Lower lobe of right lung (tissue), 2 donors: ENCODE measurements around the gene SLC22A17. TPM values are rescaled to one million over a fixed set of nuclear protein-coding genes. Genes with fewer than 3 reads are reported as not detected.
"Not testable (repeated sequence)": the region's sequence is repeated elsewhere in the genome, so short reads cannot be mapped to it uniquely, and the experiment has no call there.

Source experiments
- ATAC-seq, 2 donors: fragments of 200-7000 bp; cut with Tn5 transposase; one replicate each; pipeline ENCODE4 v1.9.1; 2020 to 2022; ENCODE audit warnings: mild to moderate bottlenecking in 2 of 2, moderate library complexity in 2 of 2
- DNase-seq: peaks from one replicate; pipeline ENCODE4 v3.0.0-alpha.2; 2020
- H3K27ac ChIP-seq: fragments of 200-600 bp; one replicate; pipeline ENCODE4 v1.8.0; 2022
- H3K27me3 ChIP-seq: fragments of 200-600 bp; one replicate; pipeline ENCODE4 v1.8.0; 2022; ENCODE audit warnings: low read depth
- H3K36me3 ChIP-seq: fragments of 200-600 bp; one replicate; pipeline ENCODE4 v1.8.0; 2022; ENCODE audit warnings: mild to moderate bottlenecking
- H3K4me1 ChIP-seq: fragments of 200-600 bp; one replicate; pipeline ENCODE4 v1.8.0; 2022
- H3K4me3 ChIP-seq: fragments of 200-600 bp; one replicate; pipeline ENCODE4 v1.8.0; 2022; ENCODE audit warnings: mild to moderate bottlenecking
- H3K9me3 ChIP-seq: fragments of 200-600 bp; one replicate; pipeline ENCODE4 v1.8.0; 2022
- CTCF ChIP-seq: fragments of 200-600 bp; IDR thresholded peaks from one replicate; pipeline ENCODE4 v1.8.0; 2022; ENCODE audit warnings: antibody characterized with exemption, mild to moderate bottlenecking
- intact Hi-C: fragments of 100-400 bp; cut with DNase I; formaldehyde crosslinking; loops from one replicate; pipeline ENCODE4 v1.11.0; 2022
- total RNA-seq: library from RNA; stranded (reverse); fragmentation: NEBNext Ultra II Directional; extraction: Animal tissue kit (Norgen Biotek cat#: 25700); gene quantifications from one replicate; pipeline ENCODE4 v1.2.1, GENCODE V29; 2021
- donor health status: DM: no; HTN: yes; CAD: no; lungs with severe emphysema.

SLC22A17 gene
- total RNA-seq, 1 donor from 2014 or later, result 10.6 TPM

GRCh38 chr14:23388996-23389395 lies 36.3 kb upstream of the SLC22A17 start:
- no peaks in the 10 kb centered on the region for H3K9me3 ChIP-seq
- H3K4me3 ChIP-seq, result no peak overlapping the region
- no peak overlapping the region for H3K27ac ChIP-seq
- no peaks in the 10 kb centered on the region for H3K36me3 ChIP-seq
- no peak for TF ChIP-seq CTCF
- DNase-seq (no peak), ATAC-seq (no peak)
- H3K27me3 ChIP-seq, result no peaks in the 10 kb centered on the region
- H3K4me1 ChIP-seq, result no peaks in the 10 kb centered on the region
- intact Hi-C loops, result no loop called here

- TF ChIP-seq CTCF, result no peak
- no peak overlapping the region for H3K4me3 ChIP-seq
Measured at GRCh38 chr14:23387916-23388882, 35.5 kb upstream of the SLC22A17 start.

GRCh38 chr14:23386999-23387398 lies 34.3 kb upstream of the SLC22A17 start:
- Histone ChIP-seq H3K4me3 (no peak overlapping the region), H3K4me1 (no peaks in the 10 kb centered on the region), H3K9me3 (no peaks in the 10 kb centered on the region), H3K27ac (no peak overlapping the region), H3K27me3 (peaks cover 4% of the 10 kb centered on the region), H3K36me3 (no peaks in the 10 kb centered on the region)
- no peak for TF ChIP-seq CTCF
- no peak for ATAC-seq
- intact Hi-C loops, result no loop called here
- DNase-seq, result no peak

More at GRCh38 chr14:23387916-23388882, 35.5 kb upstream of the SLC22A17 start:
- Histone ChIP-seq H3K4me1 (no peaks in the 10 kb centered on the region), H3K9me3 (no peaks in the 10 kb centered on the region), H3K36me3 (no peaks in the 10 kb centered on the region), H3K27me3 (no peaks in the 10 kb centered on the region), H3K27ac (no peak overlapping the region)
- ATAC-seq, result peak in 1 of 2 donors; percentile 8
- intact Hi-C loops, result no loop called here
- no peak for DNase-seq

GRCh38 chr14:23386266-23386657 lies 33.6 kb upstream of the SLC22A17 start:
- H3K27me3 ChIP-seq, H3K27ac ChIP-seq, intact Hi-C loops, H3K9me3 ChIP-seq, H3K4me1 ChIP-seq, H3K4me3 ChIP-seq, H3K36me3 ChIP-seq, DNase-seq, ATAC-seq: not testable (repeated sequence)

- no peak overlapping the region for H3K4me3 ChIP-seq
- peaks cover 4% of the 10 kb centered on the region for H3K27me3 ChIP-seq
- no peaks in the 10 kb centered on the region for H3K36me3 ChIP-seq
- DNase-seq (no peak), ATAC-seq (no peak)
- H3K9me3 ChIP-seq, result no peaks in the 10 kb centered on the region
- intact Hi-C loops, result no loop called here
- no peaks in the 10 kb centered on the region for H3K4me1 ChIP-seq
- no peak overlapping the region for H3K27ac ChIP-seq
- no peak for TF ChIP-seq CTCF
Measured at GRCh38 chr14:23385642-23386265, 33.1 kb upstream of the SLC22A17 start.

- H3K36me3 ChIP-seq, result no peaks in the 10 kb centered on the region
- no peaks in the 10 kb centered on the region for H3K9me3 ChIP-seq
- no peak overlapping the region for H3K27ac ChIP-seq
- no peak for TF ChIP-seq CTCF
- H3K4me1 ChIP-seq, result no peaks in the 10 kb centered on the region
- no peak for ATAC-seq
- peaks cover 4% of the 10 kb centered on the region for H3K27me3 ChIP-seq
- H3K4me3 ChIP-seq, result no peak overlapping the region
- intact Hi-C loops, result no loop called here
- DNase-seq, result no peak
Measured at GRCh38 chr14:23385244-23385641, 32.6 kb upstream of the SLC22A17 start.
